ENCODE measurements around the gene CDPF1. TPM values are rescaled to one million over a fixed set of nuclear protein-coding genes. Genes with fewer than 3 reads are reported as not detected.
A peak's percentile ranks its signal among the peaks of the same experiment; 100 is the strongest.

The CDPF1 gene
- total RNA-seq, 1 donor from 2014 or later = 6.4 TPM

DNA sequence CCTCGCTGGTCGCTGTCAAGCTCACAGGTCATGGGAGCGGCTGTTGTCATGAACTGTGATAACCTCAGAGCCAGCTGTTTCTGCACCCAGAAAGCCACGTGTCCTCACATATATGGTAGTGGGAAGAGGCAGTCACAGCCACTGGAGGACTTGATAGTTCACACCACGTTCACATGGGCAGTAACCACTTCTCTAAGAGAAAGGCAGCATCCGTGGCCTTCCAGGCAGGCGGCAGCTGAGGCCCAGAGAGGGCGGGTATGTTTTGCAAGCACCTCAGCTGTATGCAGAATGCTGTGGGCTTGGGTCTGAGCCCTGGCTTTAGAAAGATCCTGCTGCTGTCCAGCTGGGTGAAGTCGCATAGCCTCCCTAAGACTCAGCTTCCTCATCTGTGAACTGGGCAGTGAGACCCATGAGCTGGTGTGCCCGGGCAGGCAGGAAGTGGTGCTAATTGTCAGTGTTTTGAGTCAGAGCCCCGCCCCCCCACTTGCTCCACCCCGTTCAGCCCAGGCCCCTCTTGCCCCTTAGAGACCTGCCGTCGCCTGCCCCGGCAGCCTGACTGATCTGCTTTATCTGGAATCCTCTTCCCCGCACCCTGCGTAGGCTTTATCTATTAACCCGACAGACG lies 31.0 kb upstream of the CDPF1 start:
- Histone ChIP-seq H3K4me3 (no peak overlapping the region), H3K27ac (replicated peaks) (peak overlapping the region; percentile 89), H3K9me3 (replicated peaks) (no peaks in the 10 kb centered on the region), H3K4me1 (peaks cover 29% of the 10 kb centered on the region), H3K27me3 (ENCODE audit: low read depth) (no peaks in the 10 kb centered on the region), H3K36me3 (peaks cover 95% of the 10 kb centered on the region)
- intact Hi-C loops (cut with micrococcal nuclease) = no loop called here
- no peak for DNase-seq
- TF ChIP-seq, protein P1, sequence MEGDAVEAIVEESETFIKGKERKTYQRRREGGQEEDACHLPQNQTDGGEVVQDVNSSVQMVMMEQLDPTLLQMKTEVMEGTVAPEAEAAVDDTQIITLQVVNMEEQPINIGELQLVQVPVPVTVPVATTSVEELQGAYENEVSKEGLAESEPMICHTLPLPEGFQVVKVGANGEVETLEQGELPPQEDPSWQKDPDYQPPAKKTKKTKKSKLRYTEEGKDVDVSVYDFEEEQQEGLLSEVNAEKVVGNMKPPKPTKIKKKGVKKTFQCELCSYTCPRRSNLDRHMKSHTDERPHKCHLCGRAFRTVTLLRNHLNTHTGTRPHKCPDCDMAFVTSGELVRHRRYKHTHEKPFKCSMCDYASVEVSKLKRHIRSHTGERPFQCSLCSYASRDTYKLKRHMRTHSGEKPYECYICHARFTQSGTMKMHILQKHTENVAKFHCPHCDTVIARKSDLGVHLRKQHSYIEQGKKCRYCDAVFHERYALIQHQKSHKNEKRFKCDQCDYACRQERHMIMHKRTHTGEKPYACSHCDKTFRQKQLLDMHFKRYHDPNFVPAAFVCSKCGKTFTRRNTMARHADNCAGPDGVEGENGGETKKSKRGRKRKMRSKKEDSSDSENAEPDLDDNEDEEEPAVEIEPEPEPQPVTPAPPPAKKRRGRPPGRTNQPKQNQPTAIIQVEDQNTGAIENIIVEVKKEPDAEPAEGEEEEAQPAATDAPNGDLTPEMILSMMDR (IDR thresholded peaks at IDR 0.05; ENCODE audit: borderline replicate concordance) = no peak

DNA sequence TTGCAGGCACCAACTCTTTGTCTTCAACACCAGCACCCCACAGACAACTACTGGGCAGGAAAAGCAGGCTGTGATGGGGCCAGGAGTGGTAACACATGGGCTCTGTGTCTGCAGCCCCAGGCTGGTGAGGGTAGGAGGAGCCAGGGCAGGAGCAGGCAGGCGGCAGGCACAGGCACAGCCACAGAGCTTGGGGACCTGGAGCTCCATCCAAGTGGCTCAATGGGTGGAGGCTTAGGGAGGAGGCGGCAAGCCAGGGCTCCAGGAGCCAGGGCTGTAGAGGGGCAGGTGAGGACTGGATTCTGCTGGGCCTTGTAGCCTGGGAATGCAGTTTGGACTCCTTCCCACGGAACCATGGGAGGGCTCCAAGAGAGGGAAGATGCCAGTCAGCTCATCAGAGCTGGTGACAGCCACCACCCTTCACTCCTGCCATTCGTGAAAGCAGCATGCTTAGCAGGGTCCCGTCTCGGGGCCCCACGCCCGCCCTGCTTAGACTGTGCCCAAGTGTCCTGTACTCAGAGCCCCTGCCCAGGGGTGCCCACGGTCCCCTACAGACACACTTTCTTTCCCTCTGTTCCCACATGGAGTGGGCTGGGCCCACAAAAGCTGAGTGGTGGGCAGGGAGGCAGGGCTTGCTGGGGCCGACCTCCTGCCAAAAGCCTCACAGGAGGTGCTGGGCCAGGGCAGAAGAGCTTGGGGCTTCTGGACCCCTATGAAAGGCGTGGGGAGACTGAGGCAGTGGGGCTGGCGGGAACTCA lies 30.1 kb upstream of the CDPF1 start:
- Histone ChIP-seq H3K4me1 (peaks cover 29% of the 10 kb centered on the region), H3K27ac (replicated peaks) (peak overlapping the region; percentile 89), H3K36me3 (peaks cover 95% of the 10 kb centered on the region), H3K27me3 (ENCODE audit: low read depth) (no peaks in the 10 kb centered on the region), H3K4me3 (no peak overlapping the region), H3K9me3 (replicated peaks) (no peaks in the 10 kb centered on the region)
- TF ChIP-seq, protein P1 (IDR thresholded peaks at IDR 0.05; ENCODE audit: borderline replicate concordance) = no peak
- intact Hi-C loops (cut with micrococcal nuclease) = no loop called here
- DNase-seq = no peak

DNA sequence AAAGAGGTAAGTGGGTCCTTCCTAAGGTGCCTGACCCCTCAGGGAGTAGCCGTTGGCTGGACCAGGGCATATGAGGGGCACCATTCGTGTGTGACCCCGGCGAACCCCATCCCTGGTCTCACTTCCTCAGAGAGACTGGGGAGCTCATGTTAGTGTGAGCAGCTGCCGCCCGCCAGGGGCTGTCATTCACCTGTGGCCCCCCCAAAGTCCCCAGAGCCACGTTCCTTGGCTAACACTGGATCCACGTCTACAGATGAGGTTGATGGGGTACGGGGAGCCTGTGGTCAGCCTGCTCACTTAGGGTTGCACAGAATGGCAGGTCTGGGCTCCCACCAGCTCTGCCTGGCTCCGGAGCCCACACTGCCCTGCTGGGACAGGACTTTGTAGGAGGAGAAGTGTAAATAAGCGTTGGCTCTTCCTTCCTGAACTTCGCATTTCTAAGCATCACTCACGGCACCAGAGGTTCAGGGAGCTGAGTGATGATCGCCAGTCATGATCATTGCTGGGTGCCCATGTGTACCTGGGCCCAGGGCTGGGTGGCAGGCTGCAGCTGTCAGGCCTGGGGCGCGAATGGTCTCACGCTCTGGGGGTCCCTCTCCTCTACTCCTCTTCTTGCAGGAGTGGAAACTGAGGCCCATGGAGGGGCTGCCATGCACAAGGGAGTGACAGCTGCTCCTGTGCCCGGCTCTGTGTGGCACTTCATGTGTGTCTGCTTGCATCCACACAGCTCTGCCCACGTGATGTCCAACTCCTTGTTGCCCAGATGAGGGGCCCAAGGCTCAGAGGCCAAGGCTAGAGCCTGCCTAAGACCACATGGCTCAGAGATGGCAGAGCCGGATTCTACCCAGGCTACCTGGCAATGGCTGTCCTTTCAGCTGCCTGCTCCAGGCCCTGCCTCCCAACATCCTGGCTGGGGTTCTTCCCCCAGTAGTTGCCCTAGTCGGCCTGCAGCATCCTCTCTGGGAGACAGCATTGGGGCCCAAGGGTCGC lies 28.9 kb upstream of the CDPF1 start:
- H3K9me3 ChIP-seq (replicated peaks) = no peaks in the 10 kb centered on the region
- no peaks in the 10 kb centered on the region for H3K27me3 ChIP-seq (ENCODE audit: low read depth)
- no peak overlapping the region for H3K4me3 ChIP-seq
- H3K4me1 ChIP-seq = peaks cover 29% of the 10 kb centered on the region
- intact Hi-C loops (cut with micrococcal nuclease) = no loop called here
- H3K27ac ChIP-seq (replicated peaks) = peak overlapping the region; percentile 89
- H3K36me3 ChIP-seq = peaks cover 95% of the 10 kb centered on the region
- TF ChIP-seq, protein P1 (IDR thresholded peaks at IDR 0.05; ENCODE audit: borderline replicate concordance) = no peak
- no peak for DNase-seq

DNA sequence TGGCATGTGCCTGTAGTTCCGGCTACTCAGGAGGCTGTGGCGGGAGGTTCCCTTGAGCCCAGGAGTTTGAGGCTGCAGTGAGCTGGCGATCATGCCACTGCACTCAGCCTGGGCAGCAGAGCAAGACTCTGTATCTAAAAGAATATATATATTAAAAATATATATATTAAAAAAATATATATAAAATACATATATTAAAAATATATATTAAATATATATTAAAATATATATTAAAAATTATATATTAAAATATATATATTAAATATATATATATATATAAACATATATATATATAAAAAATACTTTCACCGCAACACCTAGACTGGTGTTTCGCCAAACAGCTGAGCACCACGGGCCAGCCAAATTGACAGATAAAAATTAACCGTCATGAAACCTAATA lies 26.5 kb upstream of the CDPF1 start:
- Histone ChIP-seq H3K9me3 (replicated peaks) (no peaks in the 10 kb centered on the region), H3K27me3 (ENCODE audit: low read depth) (no peaks in the 10 kb centered on the region), H3K4me1 (peaks cover 29% of the 10 kb centered on the region), H3K4me3 (no peak overlapping the region), H3K27ac (replicated peaks) (no peak overlapping the region), H3K36me3 (peaks cover 95% of the 10 kb centered on the region)
- DNase-seq = no peak
- intact Hi-C loops (cut with micrococcal nuclease) = no loop called here
- TF ChIP-seq, protein P1 (IDR thresholded peaks at IDR 0.05; ENCODE audit: borderline replicate concordance) = no peak

DNA sequence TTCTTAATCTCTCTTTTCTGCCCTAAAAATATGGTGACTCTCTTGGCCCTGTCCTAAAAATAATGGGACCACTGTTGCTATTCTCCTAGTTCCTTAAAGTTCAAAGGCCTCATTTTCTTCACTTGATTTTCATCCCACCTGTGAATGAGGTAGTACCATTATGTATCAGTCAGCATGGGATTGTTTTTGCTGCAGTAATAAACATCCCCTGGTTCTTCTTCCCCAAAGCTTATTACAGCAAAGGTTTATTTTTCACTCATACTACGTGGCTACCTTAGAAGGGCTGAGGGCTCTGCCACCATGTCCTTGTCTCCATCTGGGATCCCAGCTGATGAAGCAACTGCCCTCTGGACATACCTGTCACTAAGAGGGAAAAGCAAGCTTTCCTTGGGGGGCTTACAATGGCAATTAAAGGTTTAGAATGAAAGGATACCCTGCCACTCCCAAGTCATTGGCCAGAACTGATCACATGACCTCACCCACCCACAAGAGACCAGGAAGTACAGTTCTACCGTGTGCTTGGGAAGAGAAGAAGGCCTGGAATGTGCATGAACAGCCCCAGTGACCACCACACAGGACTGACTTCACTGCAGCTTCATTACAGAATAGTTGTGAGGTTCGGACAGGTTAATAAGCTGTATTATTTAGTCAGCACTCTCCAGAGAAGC lies 25.5 kb upstream of the CDPF1 start:
- TF ChIP-seq, protein P1 (IDR thresholded peaks at IDR 0.05; ENCODE audit: borderline replicate concordance) = no peak
- Histone ChIP-seq H3K36me3 (peaks cover 90% of the 10 kb centered on the region), H3K4me1 (peaks cover 23% of the 10 kb centered on the region), H3K4me3 (no peak overlapping the region), H3K27ac (replicated peaks) (no peak overlapping the region), H3K9me3 (replicated peaks) (no peaks in the 10 kb centered on the region), H3K27me3 (ENCODE audit: low read depth) (no peaks in the 10 kb centered on the region)
- DNase-seq = no peak
- intact Hi-C loops (cut with micrococcal nuclease) = no loop called here

Measured in left ventricle myocardium inferior (tissue), 1 donor.